Stimulated activated CD8-positive, alpha-beta memory T cell treated with anti-CD3 and anti-CD28 coated beads, Interleukin-12 subunit alpha, Interleukin-12 subunit beta, amount 100 ng/mL, for 4 hours (primary cell): ENCODE measurements around the gene SALL1.

Experiments used
- DNase-seq: peaks from one replicate; pipeline ENCODE4 v3.0.0-alpha.2; 2020; ENCODE audit warnings: low read depth

SALL1 gene

DNA sequence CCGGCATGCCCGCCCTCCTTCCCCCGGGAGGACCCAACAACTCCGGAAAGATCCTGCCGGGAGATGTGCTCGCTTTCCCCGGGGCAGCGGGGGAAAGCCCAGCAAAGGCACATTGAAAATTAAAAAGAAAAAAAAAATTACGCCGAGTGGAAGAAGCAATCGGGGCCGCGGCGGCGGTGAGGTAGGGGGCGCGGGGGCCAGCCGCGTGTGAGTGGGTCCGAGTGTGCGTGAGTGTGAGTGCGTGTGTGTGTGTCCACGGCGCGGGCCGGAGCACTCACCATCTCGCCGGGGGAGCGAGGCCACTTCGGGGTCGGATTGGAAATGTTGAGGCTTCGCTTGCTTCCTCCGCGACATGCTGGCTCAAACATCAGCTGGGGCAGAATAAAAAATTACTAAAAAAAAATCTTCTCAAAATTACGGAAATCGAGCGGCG is at the start of gene SALL1:
TSS of gene SALL1 (minus strand) at position 383 of the 433 bp plus-strand sequence. CDS start at position 354, 29 bp downstream.
- DNase-seq, result no peak

DNA sequence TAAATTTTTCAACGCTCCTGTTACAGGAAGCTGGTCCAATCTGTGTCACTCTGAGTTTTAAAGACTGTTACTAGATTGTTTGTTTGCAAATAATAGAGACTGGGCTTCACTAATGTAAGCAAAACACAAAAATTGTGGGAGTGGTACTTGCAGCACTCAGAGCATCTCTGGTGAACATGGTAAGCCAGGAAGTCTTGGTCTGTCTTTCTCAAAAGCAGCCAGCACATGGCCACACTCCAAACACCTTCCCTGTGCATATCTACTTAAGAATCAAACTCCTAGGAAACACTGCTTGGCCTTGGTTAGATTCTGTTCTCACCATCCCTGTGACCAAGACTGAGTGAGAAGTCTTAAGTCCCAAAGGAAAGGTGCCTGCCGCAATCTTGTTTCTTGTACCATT is 49.7 kb upstream of the SALL1 start:
- no peak for DNase-seq

DNA sequence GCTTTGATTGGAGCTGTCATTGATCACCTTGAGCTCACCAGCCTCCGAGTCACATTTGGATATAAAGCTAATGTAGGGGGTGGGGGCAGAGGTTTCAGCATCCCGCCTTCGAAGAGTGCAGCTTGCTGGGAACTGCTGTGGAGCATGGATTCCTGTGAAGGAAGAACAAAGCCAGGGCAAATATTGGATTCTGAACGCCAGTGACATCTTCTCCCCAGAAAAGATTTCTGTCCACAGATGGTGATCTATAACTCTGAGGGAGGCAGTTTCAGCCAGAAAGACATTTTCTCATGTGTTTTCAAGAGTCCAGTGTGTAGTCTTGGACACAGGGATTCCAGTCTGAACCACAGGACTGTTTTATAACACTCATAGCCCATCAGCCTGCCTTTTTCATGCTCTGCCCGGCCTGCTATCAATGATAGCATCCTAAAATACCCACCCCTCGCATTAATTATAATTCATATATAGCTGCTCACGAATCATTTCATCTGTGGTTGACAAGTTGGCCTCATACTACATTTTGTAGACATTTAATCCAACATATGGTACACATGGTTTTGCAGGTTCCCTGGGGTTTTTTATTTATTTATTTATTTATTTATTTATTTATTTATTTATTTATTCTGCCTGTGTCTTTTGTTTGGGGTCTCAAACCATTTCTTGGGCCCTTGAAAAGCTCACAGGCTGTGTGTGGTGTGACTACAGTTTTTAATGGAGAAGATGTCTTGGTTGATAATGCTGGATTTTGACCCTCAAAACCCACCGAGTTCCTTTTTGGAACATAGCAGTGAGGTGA is 47.1 kb upstream of the SALL1 start:
- DNase-seq, result no peak

- no peak for DNase-seq
Measured at GRCh38 chr16:51193879-51194278, 42.8 kb upstream of the SALL1 start.

GRCh38 chr16:51184702-51185433 is 33.8 kb upstream of the SALL1 start:
- DNase-seq, result no peak

- DNase-seq, result no peak
Measured at GRCh38 chr16:51181503-51181811, 30.4 kb upstream of the SALL1 start.

DNA sequence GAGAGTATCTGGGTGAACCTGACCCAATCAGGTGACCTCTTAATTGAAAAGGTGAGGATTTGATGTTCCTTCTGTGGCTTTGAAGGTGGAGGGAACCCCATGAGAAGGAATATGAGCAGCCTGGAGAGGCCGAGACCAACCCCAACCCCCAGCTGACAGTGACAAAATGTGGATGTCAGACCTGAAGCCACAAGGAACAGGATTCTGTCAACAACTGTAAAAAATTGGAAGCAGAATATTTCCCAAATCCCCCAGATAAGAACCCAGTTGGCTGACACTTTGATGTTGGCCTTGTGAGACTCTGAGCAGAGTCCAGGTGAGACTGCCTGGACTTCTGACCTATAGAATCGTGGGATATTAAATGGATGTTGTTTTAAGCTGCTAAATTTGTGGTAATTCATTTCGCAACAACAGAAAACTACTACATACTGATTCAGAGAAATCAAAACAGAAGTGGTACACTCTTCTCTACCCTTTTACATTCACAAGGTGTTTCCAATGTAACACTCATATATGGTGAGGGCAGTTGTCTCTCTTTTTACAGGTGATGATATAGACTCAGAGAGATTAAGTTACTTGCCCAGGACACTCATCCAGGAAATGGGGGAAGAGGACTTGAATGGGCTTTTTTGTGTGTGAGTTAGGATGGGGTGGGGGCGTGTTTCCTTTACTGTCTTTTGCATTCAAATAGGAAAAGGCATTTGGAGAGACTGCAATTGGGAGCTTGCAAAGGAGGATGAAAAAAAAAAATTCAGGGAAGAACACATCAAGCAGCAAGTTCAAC is 29.8 kb upstream of the SALL1 start:
- DNase-seq, result no peak

GRCh38 chr16:51175081-51175480 is 24.0 kb upstream of the SALL1 start:
- no peak for DNase-seq

DNA sequence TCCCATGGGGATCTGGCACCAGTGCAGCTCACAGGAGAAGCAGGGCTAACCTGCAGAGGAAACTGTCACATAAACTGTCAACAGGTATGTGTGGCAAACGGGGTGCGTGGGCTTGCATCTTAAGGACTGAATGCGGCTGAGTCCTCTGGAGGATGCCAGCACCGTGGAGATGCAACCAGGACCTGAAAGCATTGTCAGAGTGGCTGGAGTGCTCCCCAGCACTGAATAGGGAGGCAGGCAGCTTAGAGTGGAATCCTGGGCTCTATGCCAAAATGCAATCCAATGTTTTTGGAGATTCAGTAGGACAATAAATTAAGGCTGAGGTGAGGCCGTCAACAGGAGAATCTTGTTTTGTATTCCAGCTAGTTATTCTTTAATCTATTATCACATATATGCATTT is 21.3 kb upstream of the SALL1 start:
- DNase-seq, result no peak

DNA sequence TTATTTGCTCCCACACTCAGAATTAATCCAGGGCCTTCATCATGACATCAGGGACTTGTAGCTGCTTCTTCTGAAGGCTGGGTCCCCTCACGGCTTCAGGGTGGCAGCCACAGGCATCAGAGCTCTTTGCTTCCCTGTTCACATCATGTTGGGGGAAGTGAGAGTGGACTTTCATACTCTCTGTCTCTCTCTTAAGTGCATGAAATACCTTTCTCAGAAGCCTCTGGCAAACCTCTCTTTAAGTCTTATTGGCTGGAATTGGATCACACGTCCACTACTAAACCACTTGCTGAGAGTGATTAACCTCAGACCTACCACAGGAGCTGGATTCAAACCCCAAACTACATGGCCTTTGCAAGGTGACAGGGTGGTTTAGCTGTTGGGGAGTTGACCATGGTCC is 17.7 kb upstream of the SALL1 start:
- DNase-seq, result no peak

DNA sequence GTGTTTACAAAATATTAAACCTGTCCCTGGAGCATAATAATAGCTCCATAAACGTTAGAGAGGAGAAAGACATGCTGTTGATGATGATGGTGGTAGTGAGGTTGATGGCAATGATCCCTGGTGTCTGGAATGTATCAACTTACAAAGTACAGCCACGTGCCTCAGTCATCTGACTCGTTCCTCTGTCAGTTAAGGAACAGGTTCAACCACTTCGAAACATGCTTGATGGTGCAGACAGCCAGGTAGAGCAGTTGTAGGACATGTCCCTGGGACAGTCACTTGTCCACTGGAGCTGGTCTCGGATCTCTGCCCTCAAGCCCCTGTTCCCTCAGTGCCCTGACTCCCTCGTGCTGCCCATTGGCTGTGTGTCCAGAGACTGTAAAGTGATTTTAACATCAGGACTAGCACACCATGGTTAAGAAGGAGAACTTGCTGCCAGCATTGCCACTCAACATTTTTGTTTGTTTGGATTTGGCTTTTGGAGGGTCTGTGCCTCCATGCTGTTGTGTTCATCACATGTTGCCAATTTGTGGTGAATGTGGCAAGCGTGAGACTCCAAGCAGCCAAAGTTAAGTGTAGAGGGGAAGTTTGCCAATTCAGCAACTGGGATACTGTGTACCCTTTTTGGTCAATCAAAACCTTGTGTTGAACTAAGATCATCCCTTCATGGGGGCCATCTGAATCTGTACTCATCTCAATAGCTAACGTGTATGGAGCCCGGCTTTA is 16.3 kb upstream of the SALL1 start:
- DNase-seq, result no peak

- no peak for DNase-seq
Measured at GRCh38 chr16:51166541-51166940, 15.5 kb upstream of the SALL1 start.

GRCh38 chr16:51166091-51166490 is 15.0 kb upstream of the SALL1 start:
- no peak for DNase-seq

DNA sequence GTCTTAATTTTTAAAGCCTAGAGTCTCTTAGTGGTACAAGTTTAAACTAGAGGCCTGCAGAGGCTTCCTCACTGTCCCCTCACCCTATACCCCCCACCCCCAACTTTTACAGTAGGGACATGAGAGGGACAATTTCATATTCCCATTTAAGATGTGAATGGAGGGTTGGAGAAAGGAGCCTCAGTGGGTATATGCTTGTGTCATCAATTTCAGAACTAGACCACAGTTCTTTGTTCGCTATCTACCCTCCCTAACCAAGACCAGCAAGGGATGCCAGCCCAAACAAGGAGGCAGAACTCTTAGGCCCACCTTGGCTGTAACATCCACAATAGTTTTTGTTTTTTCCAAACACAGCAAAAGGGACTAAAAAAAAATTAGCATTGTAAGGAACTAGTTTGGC is 14.0 kb upstream of the SALL1 start:
- DNase-seq, result no peak

- DNase-seq, result no peak
Measured at GRCh38 chr16:51164574-51164973, 13.5 kb upstream of the SALL1 start.

DNA sequence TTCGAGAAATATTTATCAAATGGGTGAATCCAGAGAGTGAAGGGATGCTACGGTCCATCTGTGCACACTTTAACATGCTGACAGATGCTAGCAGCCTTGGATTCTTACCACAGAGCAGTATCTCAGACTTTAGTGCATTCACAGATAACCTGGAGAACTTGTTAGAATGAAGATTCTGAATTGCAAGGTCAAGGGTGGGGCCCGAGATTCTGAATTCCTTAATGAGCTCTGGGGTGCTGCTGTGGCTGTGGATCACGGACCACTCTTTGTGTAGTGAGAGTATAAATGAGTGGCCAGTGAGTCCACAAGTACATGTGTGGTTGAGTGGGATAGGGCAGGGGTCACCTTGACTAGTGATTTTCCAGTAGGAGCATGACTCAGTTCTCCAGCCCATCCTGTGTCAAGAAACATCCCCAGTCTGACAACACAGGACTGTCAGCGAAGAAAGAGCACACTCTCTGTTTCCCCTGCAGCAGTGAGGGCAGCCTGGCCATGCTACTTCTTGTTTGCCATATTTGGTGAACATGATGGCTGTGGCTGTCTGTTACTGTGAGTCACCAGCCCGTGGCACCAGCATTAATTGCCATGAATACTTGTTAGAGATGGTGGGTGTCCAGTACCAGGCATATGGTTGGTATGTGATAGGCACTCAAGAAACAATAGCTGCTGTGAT is 13.0 kb upstream of the SALL1 start:
- no peak for DNase-seq

GRCh38 chr16:51163366-51163765 is 12.3 kb upstream of the SALL1 start:
- no peak for DNase-seq

- DNase-seq, result no peak
Measured at GRCh38 chr16:51161440-51162195, 10.5 kb upstream of the SALL1 start.

DNA sequence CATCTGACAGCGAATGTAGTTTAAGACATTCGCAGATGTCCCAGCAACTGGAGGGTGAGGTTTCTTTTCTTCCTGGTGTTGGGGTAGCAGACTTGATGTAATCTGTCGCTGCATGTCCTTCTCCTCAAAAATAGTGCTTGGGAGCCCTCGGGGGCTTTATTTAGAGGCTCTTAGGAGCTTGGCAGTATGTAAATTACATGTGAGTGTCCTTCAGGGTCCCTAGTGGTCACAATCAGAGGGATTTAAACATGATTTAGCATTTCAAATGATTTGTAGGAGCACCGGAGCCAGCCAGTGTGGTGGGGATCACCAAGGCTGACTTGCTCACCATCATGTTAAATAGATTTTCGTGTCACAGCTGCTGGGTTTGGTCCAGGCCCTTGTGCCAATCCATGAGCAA is 8.8 kb upstream of the SALL1 start:
- DNase-seq, result no peak

DNA sequence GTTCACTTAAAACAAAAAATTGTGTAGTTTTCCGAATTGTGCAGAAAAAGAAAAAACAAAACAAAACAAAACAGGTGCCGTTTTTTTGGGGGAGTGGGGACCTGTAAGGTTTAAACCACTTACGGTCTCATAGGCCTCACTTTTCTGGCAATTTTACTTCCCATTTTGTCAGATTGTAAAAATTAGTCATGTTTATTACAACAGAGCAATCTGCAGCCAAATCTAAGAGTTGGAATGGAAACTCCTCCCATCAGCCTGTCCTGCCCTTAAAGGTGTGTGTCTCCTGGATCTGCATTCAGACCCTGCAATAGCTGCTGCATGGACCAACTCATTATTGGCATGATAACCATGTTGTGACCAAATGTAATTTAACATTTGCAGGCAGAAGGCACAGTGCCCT is 8.2 kb upstream of the SALL1 start:
- no peak for DNase-seq

DNA sequence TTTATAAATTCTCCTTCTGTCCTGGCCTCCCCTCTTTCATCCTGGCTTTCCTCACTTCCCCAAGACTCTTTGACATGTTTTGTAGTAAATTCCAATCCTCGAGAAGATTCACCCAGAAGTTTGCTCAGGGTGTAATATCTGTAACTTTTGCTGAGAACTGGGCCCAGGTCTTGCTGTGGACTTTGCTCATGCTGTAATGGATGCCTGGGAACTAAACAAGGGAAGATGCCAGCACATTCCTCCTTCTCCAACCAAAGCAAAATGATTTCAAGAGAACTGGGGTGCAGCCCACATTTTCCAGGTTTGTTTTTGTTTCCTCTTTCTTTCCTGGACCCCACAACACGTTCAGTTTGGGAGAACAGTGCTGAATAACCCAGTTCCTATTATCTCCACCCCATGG is 6.6 kb upstream of the SALL1 start:
- no peak for DNase-seq
